A549 treated with dexamethasone at 1 μM for 4 hours (cell line): ENCODE data around the gene CDH8. TPM values are rescaled to one million over a fixed set of nuclear protein-coding genes. Genes with fewer than 3 reads are reported as not detected.

Experiments used
- total RNA-seq: library from RNA; stranded (reverse); fragments of 200-300 nt; extraction: Qiagen RNA extraction; gene quantifications from 5 replicates; pipeline ENCODE4 v1.2.3, GENCODE V29; 2022

CDH8 gene, protein sequence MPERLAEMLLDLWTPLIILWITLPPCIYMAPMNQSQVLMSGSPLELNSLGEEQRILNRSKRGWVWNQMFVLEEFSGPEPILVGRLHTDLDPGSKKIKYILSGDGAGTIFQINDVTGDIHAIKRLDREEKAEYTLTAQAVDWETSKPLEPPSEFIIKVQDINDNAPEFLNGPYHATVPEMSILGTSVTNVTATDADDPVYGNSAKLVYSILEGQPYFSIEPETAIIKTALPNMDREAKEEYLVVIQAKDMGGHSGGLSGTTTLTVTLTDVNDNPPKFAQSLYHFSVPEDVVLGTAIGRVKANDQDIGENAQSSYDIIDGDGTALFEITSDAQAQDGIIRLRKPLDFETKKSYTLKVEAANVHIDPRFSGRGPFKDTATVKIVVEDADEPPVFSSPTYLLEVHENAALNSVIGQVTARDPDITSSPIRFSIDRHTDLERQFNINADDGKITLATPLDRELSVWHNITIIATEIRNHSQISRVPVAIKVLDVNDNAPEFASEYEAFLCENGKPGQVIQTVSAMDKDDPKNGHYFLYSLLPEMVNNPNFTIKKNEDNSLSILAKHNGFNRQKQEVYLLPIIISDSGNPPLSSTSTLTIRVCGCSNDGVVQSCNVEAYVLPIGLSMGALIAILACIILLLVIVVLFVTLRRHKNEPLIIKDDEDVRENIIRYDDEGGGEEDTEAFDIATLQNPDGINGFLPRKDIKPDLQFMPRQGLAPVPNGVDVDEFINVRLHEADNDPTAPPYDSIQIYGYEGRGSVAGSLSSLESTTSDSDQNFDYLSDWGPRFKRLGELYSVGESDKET
- total RNA-seq = 0.24 to 0.74 TPM (median 0.40 TPM) in 5 replicates

DNA sequence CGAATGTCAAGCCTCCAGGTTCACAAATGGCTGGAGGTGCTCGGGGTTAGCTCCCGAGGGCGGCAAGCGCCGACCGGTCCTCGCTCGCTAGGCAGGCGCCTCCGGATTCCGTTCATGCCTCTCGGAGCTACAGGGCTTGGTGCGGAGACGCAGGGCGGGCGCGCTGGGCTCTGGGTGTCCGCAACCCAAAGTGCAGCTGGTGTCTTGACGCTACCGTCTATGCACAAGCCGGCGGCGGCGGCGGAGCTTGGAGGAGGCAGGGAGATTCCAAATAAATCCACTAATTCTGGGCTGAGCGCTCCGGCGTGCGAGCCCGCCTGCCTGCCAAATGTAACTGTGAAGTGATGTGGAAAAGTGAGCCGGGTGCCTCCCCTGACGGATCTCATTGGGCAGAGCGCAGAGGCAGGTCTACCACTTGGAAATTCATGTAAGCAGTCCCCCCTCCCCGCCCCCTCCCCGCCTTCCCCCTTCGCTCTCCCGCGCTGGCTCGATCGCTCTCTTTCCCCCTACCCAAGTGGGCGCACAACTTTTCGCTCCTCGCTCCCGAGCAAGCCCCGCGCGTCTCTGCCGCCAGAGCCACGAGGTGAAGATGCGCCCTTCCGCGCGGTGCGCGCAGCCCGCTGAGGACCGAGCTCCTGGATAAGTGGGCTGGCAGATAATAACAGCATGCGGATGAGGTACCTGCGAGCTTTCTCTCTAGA, at the start of gene CDH8:
TSS of gene CDH8 (minus strand) at position 338 of the 701 bp plus-strand sequence. CDS start 15,035 bp downstream, outside the sequence.

